RWPE2 (cell line): Measurements from ENCODE around the gene SCAF1.
"Not testable (repeated sequence)": the region's sequence is repeated elsewhere in the genome, so short reads cannot be mapped to it uniquely, and the experiment has no call there.

Source experiments
- ATAC-seq: fragments of 200-7000 bp; cut with Tn5 transposase; 3 replicates; pipeline ENCODE4 v1.9.1; 2021; ENCODE audit warnings: low read depth
- DNase-seq: peaks from one replicate; pipeline ENCODE4 v3.0.0-alpha.2; 2020; ENCODE audit warnings: low spot score
- H3K27ac ChIP-seq: fragments of 450-650 bp; 2 replicates; pipeline ENCODE4 v1.5.1; 2017; ENCODE audit warnings: mild to moderate bottlenecking; ENCODE audit not compliant: poor library complexity, severe bottlenecking
- H3K27me3 ChIP-seq: fragments of 250-450 bp; sonication (Bioruptor Pico); 2 replicates; pipeline ENCODE4 v1.5.1; 2021; ENCODE audit warnings: mild to moderate bottlenecking, moderate library complexity; ENCODE audit not compliant: insufficient read depth, poor library complexity, severe bottlenecking
- H3K36me3 ChIP-seq: fragments of 250-450 bp; sonication (Bioruptor Pico); 2 replicates; pipeline ENCODE4 v1.5.1; 2020; ENCODE audit warnings: low read depth, mild to moderate bottlenecking, moderate library complexity
- H3K4me1 ChIP-seq: fragments of 250-450 bp; sonication (Bioruptor Pico); 2 replicates; pipeline ENCODE4 v1.5.1; 2021; ENCODE audit warnings: mild to moderate bottlenecking, moderate library complexity; ENCODE audit not compliant: insufficient read depth, poor library complexity, severe bottlenecking
- H3K4me3 ChIP-seq: fragments of 250-450 bp; sonication (Bioruptor Pico); 2 replicates; pipeline ENCODE4 v1.5.1; 2021; ENCODE audit warnings: mild to moderate bottlenecking, moderate library complexity; ENCODE audit not compliant: severe bottlenecking
- H3K9me3 ChIP-seq: fragments of 250-450 bp; sonication (Bioruptor Pico); 2 replicates; pipeline ENCODE4 v1.5.1; 2021; ENCODE audit warnings: mild to moderate bottlenecking, moderate library complexity; ENCODE audit not compliant: severe bottlenecking
- TF ChIP-seq, protein P1 (sequence below): fragments of 450-650 bp; IDR thresholded peaks from one replicate; pipeline ENCODE4 v1.5.1; 2017; ENCODE audit warnings: mild to moderate bottlenecking, moderate library complexity; ENCODE audit not compliant: poor library complexity, severe bottlenecking

SCAF1 gene

DNA sequence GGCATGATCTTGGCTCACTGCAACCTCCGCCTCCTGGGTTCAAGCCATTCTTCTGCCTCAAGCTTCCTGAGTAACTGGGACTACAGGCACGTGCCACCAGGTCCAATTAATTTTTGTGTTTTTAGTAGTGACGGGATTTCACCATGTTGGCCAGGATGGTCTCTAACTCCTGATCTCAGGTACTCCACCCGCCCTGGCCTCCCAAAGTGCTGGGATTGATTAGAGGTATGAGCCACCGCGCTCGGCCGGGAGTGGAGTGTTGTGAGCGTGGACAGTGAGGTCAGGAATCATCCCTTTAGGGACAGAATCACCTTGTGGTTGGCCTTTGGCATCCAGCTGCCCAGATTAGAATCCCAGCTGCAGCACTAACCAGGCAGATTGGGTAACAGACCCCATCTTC, 12.3 kb upstream of the SCAF1 start:
- Histone ChIP-seq H3K27me3 (no peaks in the 10 kb centered on the region), H3K4me1 (no peaks in the 10 kb centered on the region), H3K4me3 (no peak overlapping the region), H3K27ac (no peak overlapping the region), H3K9me3 (no peaks in the 10 kb centered on the region), H3K36me3 (peaks cover 3% of the 10 kb centered on the region; the same call in 1 of the 2 replicates)
- DNase-seq (no peak), ATAC-seq (no peak)
- TF ChIP-seq, protein P1, sequence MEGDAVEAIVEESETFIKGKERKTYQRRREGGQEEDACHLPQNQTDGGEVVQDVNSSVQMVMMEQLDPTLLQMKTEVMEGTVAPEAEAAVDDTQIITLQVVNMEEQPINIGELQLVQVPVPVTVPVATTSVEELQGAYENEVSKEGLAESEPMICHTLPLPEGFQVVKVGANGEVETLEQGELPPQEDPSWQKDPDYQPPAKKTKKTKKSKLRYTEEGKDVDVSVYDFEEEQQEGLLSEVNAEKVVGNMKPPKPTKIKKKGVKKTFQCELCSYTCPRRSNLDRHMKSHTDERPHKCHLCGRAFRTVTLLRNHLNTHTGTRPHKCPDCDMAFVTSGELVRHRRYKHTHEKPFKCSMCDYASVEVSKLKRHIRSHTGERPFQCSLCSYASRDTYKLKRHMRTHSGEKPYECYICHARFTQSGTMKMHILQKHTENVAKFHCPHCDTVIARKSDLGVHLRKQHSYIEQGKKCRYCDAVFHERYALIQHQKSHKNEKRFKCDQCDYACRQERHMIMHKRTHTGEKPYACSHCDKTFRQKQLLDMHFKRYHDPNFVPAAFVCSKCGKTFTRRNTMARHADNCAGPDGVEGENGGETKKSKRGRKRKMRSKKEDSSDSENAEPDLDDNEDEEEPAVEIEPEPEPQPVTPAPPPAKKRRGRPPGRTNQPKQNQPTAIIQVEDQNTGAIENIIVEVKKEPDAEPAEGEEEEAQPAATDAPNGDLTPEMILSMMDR, result no peak

DNA sequence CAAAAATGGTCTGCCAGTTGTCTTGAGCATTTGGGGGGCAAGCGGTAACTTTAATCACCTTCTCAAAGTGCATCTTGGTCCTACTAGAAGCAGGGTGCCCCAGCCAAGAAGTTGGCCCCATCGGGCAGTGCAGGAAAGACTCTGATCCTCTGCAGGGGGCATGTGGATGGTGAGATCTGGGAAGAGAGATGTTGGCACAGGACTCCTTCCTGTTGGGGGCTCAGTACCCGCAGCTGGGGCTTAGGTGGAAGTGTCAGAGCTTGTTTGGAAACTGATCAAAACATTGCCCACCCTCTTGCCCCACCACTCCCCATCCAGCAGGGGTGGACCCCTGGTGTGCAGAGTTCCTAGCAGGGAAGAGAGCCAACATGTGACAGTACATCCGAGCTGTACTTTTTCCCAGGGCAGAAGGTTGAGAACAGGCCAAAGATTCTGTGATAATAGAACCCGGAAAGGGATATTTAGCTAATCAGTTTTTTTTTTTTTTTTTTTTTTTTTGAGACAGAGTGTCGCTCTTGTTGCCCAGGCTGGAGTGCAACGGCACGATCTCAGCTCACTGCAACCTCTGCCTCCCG, 10.9 kb upstream of the SCAF1 start:
- Histone ChIP-seq H3K36me3 (peaks cover 12% of the 10 kb centered on the region), H3K27ac (no peak overlapping the region), H3K4me3 (no peak overlapping the region), H3K4me1 (no peaks in the 10 kb centered on the region), H3K27me3 (no peaks in the 10 kb centered on the region), H3K9me3 (no peaks in the 10 kb centered on the region)
- no peak for DNase-seq
- ATAC-seq, result no peak
- TF ChIP-seq, protein P1, result no peak

DNA sequence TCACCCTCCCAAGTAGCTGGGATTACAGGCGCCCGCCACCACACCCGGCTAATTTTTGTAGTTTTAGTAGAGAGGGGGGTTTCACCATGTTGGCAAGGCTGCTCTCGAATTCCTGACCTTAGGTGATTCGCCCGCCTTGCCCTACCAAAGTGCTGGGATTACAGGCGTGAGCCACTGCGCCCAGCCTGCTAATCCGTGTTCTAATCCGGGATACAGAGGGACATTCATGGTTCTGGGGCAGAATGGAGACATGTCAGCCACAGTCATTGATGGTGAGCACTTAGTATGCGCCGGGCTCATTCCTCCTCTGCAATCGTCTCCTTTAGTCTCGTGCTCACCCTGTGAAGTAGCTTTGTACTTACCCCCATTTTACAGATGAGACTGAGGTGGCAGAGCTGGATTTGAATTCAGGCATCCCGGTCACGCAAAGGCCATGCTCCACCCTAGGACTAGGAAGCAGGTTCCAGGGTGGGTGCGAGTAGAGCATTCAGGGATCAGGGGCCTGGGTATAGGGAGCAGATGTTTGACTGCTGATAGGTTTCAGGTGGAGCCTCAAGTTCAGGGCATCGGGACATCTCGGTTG, 10.3 kb upstream of the SCAF1 start:
- TF ChIP-seq, protein P1, result no peak
- no peaks in the 10 kb centered on the region for H3K4me1 ChIP-seq
- no peaks in the 10 kb centered on the region for H3K9me3 ChIP-seq
- H3K4me3 ChIP-seq, result no peak overlapping the region
- no peaks in the 10 kb centered on the region for H3K27me3 ChIP-seq
- H3K36me3 ChIP-seq, result peaks cover 12% of the 10 kb centered on the region
- ATAC-seq, result no peak
- DNase-seq, result no peak
- no peak overlapping the region for H3K27ac ChIP-seq

DNA sequence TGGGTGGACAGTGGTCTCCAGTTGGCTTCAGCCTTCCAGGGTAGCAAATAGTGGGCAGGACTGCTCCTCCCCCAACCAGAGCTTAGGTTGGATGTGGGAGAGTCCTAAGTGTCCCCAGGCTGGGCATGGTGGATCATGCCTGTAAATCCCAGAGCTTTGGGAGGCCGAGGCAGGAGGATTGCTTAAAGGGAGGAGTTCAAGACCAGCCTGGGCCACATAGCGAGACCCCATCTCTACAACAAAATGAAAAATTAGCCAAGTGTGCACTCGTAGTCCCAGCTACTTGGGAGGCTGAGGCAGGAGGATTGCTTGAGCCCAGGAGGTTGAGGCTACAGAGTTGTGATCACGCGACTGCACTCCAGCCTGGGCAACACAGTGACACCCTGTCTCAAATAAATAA, 9.4 kb upstream of the SCAF1 start:
- ATAC-seq, result no peak
- Histone ChIP-seq H3K36me3 (peaks cover 12% of the 10 kb centered on the region), H3K4me3 (no peak overlapping the region), H3K27ac (no peak overlapping the region), H3K9me3 (no peaks in the 10 kb centered on the region), H3K27me3 (no peaks in the 10 kb centered on the region), H3K4me1 (no peaks in the 10 kb centered on the region)
- no peak for DNase-seq
- TF ChIP-seq, protein P1, result no peak

DNA sequence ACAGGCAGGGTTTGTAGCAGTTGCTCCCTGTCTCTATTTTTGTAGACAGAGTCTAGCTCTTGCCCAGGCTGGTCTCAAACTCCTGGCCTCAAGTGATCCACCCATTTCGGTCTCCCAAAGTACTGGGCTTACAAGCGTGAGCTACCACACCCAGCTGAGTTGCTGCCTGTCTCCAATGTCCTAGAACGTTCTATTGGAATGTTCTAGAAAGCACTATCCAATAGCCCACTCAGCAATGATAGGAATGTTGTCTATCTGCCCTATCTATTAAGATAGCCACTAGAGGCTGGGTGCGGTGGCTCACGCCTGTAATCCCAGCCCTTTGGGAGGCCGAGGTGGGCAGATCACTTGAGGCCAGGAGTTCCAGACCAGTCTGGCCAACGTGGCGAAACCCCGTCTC, 8.7 kb upstream of the SCAF1 start:
- not testable (repeated sequence) for H3K4me1 ChIP-seq, H3K9me3 ChIP-seq, ATAC-seq, H3K27me3 ChIP-seq, DNase-seq, H3K4me3 ChIP-seq, H3K27ac ChIP-seq
- H3K36me3 ChIP-seq, result peaks cover 12% of the 10 kb centered on the region
